Muscle of back (tissue), 11 donors: ENCODE measurements around the gene RNPS1. TPM values are rescaled to one million over a fixed set of nuclear protein-coding genes. Genes with fewer than 3 reads are reported as not detected.

ENCODE experiments used
- DNase-seq, 3 donors: peaks; one replicate each; pipeline versions ENCODE4 v3.0.0 to v3.0.0-alpha.2; 2013
- polyA plus RNA-seq, 10 donors: library from polyadenylated mRNA; unstranded; fragments of 120-200 nt; gene quantifications; one replicate each; pipeline ENCODE4 v1.2.1, GENCODE V29; 2013; ENCODE audit not compliant: insufficient read length in 10 of 10

The RNPS1 gene
- polyA plus RNA-seq, 10 donors, result 136 to 186 (median 165) TPM

DNA sequence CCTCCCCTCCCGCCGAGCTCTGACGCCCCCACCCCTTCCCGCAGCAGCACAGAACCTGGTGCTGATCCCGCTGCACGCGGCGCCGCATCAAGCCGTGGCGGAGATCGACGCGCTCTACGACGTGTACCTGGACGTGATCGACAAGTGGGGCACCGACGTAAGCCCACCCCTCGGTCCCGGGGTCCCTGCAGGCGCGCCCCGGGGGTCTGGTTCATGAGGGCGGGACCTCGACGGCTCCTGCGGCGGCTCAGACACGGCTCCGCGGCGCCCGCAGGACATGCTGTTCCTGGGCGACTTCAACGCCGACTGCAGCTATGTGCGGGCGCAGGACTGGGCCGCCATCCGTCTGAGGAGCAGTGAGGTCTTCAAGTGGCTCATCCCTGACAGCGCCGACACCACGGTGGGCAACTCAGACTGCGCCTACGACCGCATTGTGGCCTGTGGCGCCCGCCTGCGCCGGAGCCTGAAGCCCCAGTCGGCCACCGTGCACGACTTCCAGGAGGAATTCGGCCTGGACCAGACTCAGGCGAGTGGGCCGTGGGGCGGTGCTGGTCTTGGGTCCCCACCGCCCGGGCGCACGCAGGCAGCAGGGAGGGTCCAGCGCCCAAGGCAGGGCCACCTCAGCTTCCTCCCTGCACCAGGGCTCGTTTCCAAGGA, 30.3 kb downstream of the RNPS1 start:
- no peak for DNase-seq

DNA sequence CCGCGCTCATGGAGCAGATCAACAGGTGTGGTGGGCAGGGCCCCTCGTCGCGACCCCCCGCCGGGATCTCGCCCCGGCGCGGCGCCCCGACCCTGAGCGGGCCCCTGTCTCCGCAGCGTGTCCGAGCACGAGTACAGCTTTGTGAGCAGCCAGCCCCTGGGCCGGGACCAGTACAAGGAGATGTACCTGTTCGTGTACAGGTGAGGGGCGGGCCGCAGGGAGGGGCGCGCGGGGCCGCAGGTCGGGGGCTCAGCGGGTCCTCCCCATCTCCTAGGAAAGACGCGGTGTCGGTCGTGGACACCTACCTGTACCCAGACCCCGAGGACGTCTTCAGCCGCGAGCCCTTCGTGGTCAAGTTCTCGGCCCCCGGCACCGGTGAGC, 30.8 kb downstream of the RNPS1 start:
- no peak for DNase-seq

DNA sequence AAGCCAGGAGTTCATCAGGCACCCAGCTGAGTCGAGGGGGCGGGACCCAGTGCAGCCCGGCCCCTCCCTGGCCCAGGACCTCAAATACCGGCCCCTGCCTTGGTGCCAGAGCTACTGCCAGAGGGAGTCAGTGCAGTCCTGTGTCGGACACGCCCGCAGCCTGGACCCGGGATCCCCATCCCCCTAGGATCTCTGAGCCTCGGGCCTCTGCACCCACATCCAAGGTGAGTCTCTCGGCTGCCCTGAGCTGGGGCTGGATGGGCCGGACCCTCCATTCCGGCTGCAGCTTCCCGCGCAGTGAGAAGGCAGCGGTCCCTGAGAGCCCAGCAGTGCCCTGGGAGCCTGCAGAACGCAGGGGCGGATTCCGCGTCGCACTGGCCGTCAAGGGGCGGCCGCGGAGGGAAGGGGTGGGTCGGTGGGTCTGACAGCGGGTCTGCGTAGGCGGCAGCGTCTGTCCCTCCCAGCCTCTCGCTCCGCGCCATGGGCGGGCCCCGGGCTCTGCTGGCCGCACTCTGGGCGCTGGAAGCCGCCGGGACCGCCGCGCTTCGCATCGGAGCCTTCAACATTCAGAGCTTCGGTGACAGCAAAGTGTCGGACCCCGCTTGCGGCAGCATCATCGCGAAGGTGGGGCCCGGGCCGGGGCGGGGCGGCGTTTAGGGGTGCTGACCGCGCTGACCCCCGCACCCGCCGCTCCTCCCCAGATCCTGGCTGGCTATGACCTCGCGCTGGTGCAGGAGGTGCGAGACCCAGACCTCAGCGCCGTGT, 31.4 kb downstream of the RNPS1 start, which contains the start of gene DNASE1L2:
DNASE1L2 (plus strand) TSS at position 108 of the 765 bp plus-strand sequence; CDS start at position 481, 373 bp downstream.
- DNase-seq, result peak in 1 of 3 donors; percentile 65

DNA sequence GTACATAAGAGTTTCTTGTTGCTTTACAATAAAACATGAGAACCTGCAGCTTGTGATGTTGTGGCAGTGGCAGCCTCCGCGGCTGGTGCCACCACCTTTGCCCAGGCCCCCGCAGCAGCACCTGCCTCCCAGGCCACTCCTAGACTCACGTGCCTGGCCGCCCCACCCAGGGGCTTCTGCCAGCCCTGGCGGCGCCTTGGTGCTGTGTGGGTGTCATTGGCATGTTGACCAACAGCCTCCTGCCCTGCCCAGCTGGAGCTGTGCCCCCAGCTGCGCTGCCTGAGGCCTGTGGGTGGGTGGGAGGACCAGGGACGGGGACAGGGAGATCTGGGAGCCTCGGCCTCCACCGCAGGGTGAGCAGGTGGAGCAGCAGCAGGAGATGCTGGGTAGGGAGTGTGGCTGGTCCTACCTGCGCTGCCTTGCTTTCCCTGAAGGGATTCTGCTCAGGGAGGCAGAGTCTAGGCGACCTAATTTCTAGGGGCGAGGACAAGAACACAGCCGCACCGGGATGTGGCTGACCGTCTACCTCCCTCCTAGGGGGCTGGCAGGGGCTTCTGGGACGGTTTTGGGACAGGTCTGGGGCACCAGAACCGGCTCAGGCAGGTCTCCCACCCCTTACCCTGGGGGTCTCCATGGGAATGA, 32.1 kb downstream of the RNPS1 start:
- no peak for DNase-seq

DNA sequence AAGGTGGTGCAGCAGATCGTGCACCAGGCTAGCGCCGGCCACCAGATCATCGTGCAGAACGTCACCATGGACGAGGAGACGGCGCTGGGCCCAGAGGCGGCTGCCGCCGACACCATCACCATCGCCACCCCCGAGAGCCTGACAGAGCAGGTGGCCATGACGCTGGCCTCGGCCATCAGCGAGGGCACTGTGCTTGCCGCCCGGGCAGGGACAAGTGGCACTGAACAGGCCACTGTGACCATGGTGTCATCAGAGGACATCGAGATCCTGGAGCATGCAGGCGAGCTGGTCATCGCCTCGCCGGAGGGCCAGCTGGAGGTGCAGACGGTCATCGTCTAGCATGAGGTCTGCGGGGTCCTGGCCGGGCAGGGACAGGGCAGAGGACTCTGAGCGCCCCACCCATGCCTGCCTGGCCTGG, 32.7 kb downstream of the RNPS1 start:
- DNase-seq, result no peak

DNA sequence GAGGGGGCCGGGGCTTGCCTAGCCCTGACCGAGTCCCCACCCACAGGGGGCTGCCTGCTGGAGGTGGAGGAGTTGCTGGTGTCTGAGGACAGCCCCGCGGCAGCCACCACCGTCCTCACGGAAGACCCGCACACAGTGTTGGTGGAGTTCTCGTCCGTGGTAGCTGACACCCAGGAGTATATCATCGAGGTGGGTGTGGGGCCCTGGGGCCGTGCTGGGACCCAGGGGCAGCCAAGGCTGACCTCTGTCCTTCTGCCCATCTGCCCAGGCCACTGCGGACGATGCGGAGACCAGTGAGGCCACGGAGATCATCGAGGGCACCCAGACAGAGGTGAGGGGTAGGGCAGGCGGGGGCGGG, 33.1 kb downstream of the RNPS1 start:
- DNase-seq, result no peak

DNA sequence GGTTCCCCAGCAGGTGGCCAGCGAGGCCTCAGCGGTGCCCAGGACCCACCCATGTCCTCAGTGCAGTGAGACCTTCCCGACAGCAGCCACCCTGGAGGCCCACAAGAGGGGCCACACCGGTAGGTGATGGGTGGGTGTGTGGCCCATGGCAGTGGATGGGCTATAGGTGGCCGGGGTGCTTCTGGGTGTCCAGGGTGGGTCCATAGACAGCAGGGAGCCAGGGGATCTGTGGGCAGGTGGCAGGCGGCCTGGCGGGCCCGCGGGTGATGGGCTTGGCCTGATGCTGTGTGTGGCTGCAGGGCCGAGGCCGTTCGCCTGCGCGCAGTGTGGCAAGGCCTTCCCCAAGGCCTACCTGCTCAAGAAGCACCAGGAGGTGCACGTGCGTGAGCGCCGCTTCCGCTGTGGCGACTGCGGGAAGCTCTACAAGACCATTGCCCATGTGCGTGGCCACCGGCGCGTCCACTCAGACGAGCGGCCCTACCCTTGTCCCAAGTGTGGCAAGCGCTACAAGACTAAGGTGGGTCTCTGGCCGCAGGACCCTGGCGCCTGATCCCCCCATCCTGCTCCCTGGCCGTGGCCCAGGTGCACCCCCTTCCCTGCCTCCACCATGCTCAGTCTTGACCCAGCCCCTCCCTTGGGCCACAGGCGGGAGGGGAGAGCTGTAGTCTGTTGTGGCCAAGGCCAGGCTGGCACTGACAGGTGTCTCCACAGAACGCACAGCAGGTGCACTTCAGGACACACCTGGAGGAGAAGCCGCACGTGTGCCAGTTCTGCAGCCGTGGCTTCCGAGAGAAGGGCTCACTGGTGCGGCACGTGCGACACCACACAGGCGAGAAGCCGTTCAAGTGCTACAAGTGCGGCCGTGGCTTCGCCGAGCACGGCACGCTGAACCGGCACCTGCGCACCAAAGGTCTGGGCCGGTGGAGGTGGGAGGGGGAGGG, 33.8 kb downstream of the RNPS1 start:
- no peak for DNase-seq

DNA sequence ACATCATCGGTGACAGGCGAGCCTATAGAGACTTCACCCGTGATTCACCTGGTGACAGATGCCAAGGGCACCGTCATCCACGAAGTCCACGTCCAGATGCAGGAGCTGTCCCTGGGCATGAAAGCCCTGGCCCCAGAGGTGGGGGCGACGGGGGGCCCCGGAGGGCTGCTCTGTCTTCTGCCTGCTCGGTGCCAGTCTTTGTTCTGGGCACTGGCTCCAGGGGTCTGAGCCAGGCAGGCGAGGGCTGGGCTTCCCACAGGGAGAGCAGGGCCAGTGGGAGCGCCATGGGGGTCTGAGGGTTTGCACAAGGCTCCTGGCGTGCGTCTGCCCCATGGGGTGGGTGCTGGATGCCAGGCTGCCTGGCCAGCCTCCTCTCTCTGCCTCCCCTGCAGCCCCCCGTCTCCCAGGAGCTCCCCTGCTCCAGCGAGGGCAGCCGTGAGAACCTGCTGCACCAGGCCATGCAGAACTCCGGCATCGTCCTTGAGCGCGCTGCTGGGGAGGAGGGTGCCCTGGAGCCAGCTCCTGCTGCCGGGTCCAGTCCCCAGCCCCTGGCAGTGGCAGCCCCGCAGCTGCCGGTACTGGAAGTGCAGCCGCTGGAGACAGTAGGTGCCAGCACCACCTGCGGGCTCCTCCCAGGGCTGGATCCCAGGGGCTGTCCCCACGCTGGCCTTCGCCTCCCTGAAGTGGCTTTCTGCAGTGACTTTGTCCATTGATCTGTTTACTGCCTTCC, 34.7 kb downstream of the RNPS1 start:
- DNase-seq, result no peak

DNA sequence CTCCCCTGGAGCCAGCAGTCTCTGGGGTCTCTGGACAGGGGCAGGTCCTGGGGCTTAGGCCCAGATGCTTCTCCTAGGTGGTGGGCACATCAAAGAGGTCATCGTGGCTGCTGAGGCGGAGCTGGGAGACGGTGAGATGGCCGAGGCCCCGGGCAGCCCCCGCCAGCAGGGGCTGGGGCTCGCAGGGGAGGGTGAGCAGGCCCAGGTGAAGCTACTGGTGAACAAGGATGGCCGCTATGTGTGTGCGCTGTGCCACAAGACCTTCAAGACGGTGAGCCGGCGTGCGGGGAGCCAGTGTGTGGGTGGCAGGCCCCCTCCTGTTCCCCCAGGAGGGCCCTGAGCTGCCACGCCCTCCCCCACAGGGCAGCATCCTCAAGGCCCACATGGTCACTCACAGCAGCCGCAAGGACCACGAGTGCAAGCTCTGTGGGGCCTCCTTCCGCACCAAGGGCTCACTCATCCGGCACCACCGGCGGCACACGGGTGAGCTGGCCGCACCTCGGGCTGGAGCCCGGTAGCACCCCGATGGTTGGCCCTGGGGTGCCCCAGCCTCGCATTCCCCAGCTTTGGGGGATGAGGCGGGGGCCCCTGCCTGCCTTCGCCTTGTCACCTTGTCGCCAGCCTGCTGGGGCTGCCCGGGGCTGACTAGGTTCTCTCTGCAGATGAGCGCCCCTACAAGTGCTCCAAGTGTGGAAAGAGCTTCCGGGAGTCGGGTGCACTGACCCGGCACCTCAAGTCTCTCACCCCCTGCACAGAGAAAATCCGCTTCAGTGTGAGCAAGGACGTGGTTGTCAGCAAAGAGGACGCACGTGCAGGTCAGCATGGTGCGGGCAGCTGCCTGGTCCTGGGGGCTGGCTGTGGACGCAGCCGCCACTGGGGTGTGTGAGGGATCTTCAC, 35.6 kb downstream of the RNPS1 start:
- DNase-seq, result no peak

DNA sequence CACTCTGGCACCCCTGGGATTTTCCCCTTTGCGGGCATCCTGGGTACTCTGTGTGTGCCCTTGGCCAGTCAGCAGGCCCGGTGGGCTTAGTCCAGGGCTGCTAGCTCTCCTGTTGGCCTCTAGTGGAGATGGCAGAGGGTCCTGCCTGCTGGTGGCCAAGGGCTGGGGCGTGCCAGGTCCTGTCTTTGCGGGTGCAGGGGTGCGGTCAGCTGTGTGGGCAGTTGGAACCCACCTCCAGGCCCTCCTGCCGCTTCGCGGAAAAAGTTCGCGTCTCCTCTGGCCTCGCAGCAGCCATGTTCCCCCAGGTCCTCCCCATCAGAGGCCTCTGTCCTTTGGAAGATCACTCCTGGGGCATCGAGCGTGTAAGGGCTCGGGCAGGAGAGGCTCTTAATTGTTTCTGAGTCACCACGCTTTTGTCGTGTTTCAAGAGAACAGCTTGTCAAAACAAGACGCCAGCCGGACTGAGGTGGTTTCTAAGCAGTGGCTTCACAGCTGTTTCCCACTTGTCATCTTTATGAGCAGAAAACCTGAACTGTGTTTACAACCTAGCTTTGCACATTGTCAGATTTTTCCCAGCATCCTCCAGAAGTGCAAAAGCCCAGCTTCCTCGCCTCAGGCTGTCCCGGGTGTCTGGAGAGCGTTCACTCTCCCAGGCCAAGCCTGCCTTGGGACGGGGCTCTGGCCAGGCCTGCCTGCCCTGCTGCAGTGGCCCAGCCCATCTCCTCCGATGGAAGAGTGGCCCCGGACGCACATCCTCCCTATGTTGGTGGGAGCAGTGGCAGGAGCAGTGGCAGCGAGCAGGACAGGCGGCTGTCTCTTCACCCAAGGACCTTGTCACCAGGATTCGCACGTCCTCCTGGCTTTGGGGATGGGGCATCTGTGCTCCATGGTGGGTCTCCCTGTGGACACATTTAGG, 36.7 kb downstream of the RNPS1 start:
- no peak for DNase-seq

DNA sequence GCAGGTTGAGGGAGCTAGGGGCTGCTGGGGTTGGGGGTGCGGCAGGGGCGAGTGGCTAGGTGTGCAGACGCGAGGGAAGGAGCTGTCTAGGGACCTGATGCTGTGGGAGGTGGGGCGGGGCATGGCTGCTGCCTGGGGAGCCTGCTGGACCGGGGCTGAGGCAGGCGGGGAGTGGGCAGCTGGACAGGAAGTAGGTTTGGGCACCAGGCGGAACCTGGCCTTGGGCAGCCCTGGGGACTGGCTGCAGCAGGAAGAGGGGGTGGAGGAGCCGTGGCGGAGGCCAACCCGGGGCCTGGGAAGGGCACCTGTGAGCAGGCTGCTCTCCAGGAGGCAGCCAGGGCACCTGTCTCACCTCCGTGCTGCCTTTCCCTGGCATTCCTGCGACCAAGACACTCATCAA, 37.5 kb downstream of the RNPS1 start:
- no peak for DNase-seq

DNA sequence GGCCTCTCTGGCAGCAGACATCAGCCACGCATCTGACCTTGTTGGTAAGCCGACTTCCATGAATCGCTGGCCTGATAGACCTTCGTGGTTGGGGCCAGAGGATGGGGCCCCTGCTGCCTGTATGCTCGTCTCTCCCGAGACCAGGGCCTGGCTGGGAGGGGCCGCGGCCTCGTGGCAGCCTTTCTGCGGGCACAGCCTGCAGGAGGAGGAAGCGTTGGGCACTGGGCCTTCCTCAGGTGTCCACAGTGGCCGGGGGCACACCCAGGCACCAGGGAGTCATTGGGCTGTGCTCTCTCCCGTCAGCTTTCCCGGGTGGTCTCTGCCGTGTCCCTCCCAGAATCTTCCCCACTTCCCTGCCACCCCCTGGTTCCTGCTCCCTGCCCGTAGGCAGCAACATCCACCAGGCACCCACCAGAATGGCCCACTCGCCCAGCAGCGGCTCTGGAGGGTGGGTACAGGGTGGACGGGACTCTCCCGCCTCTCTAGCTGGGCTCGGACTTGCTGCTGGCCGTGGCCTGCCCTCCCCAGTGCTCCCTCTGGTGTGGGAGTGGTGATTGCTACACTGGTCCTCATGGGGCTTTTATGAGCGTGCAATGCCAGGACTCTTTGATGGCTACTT, 38.2 kb downstream of the RNPS1 start:
- no peak for DNase-seq

DNA sequence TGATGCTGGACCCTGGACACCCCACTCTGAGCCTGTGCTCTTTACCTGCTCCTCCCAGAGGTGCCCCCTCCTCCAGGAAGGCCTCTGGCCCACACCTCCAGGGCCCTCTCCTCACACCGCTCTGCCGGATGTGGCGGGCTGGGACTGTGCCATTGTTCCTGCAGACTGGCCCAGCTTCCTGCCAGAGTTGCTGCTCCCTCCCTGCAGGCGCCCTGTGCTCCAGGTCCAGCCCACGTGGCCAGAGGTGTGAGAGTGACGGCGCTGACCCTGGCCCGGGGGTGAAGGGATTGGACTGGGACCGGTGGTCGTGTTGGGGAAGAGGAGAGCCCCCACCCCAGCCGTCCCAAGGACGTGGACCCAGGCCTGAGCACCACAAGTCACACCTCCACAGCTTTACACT, 38.8 kb downstream of the RNPS1 start:
- no peak for DNase-seq

DNA sequence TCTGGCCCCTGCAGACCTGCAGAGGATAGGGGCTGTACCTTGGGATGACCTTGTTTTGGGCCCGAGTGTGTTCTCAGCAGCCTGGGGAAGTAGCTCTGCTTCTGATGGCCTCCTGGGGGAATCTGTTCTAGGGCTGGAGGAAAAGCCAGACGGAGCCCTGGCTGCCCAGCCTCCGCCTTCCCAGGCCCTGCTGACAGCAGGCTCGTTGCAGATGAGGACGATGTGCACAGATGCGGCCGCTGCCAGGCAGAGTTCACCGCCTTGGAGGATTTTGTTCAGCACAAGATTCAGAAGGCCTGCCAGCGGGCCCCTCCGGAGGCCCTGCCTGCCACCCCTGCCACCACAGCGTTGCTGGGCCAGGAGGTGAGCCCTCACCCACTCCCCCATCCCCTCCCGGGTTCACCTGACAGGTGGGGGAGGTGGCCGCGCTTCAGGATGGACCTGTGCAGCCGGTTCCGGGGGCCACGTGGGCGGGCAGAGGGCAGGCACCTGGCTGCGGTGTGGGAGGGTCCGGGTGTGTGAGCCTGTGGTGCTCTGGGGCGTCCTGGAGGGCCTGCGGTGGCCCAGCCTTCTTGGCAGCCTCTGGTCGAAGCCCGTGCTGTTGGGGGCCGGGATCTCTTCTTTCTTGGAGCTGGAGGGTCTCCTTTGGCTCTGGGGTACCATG, 39.6 kb downstream of the RNPS1 start:
- no peak for DNase-seq

DNA sequence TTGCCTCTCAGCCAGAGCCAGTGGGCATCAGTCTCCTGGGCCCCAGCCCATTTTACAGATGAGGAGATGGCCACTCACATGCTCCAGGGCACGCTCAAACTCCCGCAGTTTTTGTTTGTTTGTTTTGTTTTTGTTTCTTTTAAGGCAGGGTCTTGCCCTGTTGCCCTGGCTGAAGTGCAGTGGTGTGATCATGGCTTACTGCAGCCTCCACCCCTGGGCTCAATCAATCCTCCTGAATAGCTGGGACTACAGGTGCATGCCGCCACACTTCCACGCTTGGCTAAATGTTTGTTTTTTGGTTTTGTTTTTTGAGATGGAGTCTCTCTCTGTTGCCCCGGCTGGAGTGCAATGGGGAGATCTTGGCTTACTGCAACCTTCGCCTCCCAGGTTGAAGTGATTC, 41.0 kb downstream of the RNPS1 start:
- no peak for DNase-seq

DNA sequence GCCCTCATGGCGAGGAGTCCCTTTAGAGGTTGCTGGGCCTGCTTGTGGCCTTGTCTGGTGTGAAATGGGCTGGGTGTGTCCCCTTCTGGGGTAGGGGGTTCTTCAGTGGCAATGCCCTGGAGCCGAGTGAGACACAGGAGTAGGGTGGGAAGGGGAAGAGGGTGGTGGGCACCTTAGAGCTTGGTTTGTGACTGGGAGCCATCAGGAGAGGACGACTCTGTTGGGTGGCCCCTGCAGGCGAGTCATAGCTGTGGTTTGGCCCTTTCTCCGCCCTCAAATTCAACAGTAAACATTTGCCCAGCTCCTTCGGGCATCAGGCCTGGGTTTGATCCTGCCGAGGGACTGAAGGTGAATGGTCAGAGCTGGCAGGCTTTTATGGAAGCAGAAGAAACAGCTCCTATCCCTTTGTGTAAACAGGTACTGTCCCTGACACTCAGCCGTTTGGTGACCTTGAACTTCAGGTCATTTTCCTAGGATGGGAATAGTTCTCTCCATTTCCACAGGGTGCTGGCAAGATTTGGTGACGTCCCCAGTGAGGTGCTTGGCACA, 41.6 kb downstream of the RNPS1 start:
- DNase-seq, result no peak

DNA sequence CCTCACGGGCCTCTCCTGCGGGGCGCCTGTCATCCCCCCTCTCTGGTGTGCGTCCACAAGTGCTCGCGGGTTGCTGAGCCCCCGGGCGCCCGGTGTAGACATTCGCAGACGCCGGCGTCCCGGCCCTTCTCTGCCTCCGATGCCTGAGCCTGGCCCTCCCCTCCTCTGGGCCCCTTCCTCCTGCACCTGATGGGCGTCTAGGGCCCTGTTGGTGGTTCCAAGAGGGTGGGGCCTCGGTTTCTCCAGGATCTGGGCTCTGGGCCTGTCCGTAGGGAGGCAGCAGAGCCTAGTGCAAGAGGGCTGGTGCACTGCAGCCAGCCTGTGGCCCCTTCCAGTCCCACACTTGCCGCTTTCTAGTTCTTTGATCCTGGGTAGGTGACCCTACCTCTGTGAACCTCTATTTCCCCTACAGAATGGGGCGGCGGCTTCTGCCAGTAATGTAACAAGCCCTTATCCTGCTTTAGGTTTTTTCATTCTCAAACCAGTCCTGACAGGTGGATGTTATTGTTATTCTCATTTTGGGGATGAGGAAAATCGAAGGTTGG, 43.9 kb downstream of the RNPS1 start:
- peak in 1 of 3 donors; percentile 66 for DNase-seq
